Measurements from ENCODE around the gene TMEM168. TPM values are rescaled to one million over a fixed set of nuclear protein-coding genes. Genes with fewer than 3 reads are reported as not detected.

TMEM168 gene
- total RNA-seq, 4 donors from 2014 or later, result 8.6 to 57.3 (median 26.0) TPM

DNA sequence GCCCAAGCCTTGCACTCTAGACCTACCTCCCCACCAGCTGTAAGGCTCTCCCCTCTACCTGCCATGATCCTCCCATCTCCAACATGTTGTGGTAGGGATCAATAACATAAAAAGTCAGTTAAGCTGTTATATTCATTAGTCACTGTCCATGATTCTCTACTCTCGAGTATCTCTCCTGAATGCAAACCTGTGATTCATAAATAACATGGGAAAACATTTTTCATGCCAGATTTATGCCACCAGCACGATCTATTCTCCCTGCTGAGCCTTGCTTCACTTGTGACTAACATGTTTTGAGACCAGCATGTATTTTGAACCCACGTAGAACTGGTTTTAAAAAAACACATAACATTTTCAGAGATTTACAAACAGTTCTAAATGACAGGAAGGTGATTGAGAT lies 30.3 kb downstream of the TMEM168 start:
- Histone ChIP-seq H3K36me3 (no peaks in the 10 kb centered on the region), H3K27me3 (no peaks in the 10 kb centered on the region), H3K9me3 (no peaks in the 10 kb centered on the region), H3K4me1 (no peaks in the 10 kb centered on the region), H3K27ac (no peak overlapping the region), H3K4me3 (no peak overlapping the region)
- intact Hi-C loops (cut with DNase I; ENCODE audit: low total_unique reads) (no loop called here), in situ Hi-C loops (cut with MboI; ENCODE audit: low pct_ligation_motif_present in 1 of 4, low pct_unique_long_range_greater_than_20kb in 1 of 4, low sequenced_read_pairs in 3 of 4) (no loop called here)
- TF ChIP-seq, protein P1, sequence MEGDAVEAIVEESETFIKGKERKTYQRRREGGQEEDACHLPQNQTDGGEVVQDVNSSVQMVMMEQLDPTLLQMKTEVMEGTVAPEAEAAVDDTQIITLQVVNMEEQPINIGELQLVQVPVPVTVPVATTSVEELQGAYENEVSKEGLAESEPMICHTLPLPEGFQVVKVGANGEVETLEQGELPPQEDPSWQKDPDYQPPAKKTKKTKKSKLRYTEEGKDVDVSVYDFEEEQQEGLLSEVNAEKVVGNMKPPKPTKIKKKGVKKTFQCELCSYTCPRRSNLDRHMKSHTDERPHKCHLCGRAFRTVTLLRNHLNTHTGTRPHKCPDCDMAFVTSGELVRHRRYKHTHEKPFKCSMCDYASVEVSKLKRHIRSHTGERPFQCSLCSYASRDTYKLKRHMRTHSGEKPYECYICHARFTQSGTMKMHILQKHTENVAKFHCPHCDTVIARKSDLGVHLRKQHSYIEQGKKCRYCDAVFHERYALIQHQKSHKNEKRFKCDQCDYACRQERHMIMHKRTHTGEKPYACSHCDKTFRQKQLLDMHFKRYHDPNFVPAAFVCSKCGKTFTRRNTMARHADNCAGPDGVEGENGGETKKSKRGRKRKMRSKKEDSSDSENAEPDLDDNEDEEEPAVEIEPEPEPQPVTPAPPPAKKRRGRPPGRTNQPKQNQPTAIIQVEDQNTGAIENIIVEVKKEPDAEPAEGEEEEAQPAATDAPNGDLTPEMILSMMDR (IDR thresholded peaks at IDR 0.05), result no peak
- TF ChIP-seq POLR2AphosphoS5 (IDR thresholded peaks at IDR 0.05) (no peak), EP300 (IDR thresholded peaks at IDR 0.05; ENCODE audit: low read depth) (no peak), POLR2A (IDR thresholded peaks at IDR 0.05) (no peak)
- no peak for DNase-seq
- 87 to 93% methylated on average over 3 of the region's 3 CpGs for WGBS, 2 donors (ENCODE audit: low coverage in 1 of 2)

DNA sequence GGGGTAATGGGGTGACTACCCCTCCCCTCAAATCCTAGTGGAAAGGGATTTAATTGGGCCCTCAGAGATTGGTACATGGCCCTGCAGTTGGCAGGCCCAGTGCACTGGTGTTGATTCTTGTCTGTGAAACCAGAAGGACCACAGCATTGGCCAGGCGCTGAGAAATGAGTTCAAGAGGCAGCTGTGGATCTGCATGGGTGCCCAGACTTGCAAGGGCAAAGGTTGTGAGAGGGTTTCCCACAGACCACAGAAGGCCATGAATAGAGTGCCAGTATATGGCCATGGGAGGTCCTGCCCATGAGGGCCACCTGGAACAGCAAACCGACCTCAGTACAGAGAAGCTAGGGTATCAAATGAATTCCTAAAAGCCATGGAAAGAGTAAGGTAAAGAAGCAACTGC lies 32.9 kb downstream of the TMEM168 start:
- no peaks in the 10 kb centered on the region for H3K9me3 ChIP-seq
- H3K27ac ChIP-seq, result no peak overlapping the region
- H3K36me3 ChIP-seq, result no peaks in the 10 kb centered on the region
- H3K4me3 ChIP-seq, result no peak overlapping the region
- WGBS, 2 donors (ENCODE audit: low coverage in 1 of 2), result 76% methylated on average over 2 of the region's 2 CpGs; no CpG with 5 or more reads in 1 of the 2 donors
- H3K4me1 ChIP-seq, result no peaks in the 10 kb centered on the region
- in situ Hi-C loops (cut with MboI; ENCODE audit: low pct_ligation_motif_present in 1 of 4, low pct_unique_long_range_greater_than_20kb in 1 of 4, low sequenced_read_pairs in 3 of 4), result no loop called here
- no peaks in the 10 kb centered on the region for H3K27me3 ChIP-seq
- TF ChIP-seq EP300 (IDR thresholded peaks at IDR 0.05; ENCODE audit: low read depth), result no peak
- TF ChIP-seq, protein P1 (IDR thresholded peaks at IDR 0.05), result no peak
- no peak for TF ChIP-seq POLR2A (IDR thresholded peaks at IDR 0.05)
- TF ChIP-seq POLR2AphosphoS5 (IDR thresholded peaks at IDR 0.05), result no peak
- intact Hi-C loops (cut with DNase I; ENCODE audit: low total_unique reads), result no loop called here
- no peak for DNase-seq

DNA sequence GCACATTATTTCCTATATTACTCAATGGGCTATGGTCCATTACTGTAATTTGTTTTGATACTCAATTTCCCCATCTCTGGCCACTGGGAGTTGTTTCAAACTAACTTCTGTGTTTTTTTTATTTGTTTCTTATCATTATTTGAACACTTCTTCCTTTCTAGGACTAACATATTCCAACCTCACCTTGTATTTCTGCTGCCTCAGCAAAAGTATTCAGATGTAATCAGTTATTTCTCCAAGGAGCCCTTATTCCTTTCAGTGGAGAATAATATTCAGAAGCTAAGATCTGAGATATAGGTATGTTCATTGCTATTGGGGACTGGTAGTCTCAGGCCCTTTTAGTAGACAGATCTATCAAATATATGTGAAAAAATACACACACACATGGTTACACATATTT lies 36.9 kb downstream of the TMEM168 start:
- intact Hi-C loops (cut with DNase I; ENCODE audit: low total_unique reads) (no loop called here), in situ Hi-C loops (cut with MboI; ENCODE audit: low pct_ligation_motif_present in 1 of 4, low pct_unique_long_range_greater_than_20kb in 1 of 4, low sequenced_read_pairs in 3 of 4) (no loop called here)
- no peaks in the 10 kb centered on the region for H3K4me1 ChIP-seq
- no peaks in the 10 kb centered on the region for H3K27me3 ChIP-seq
- no peaks in the 10 kb centered on the region for H3K9me3 ChIP-seq
- H3K27ac ChIP-seq, result no peak overlapping the region
- TF ChIP-seq, protein P1 (IDR thresholded peaks at IDR 0.05), result no peak
- TF ChIP-seq POLR2A (IDR thresholded peaks at IDR 0.05), result no peak
- no peak for TF ChIP-seq POLR2AphosphoS5 (IDR thresholded peaks at IDR 0.05)
- TF ChIP-seq EP300 (IDR thresholded peaks at IDR 0.05; ENCODE audit: low read depth), result no peak
- H3K4me3 ChIP-seq, result no peak overlapping the region
- no peak for DNase-seq
- H3K36me3 ChIP-seq, result no peaks in the 10 kb centered on the region

DNA sequence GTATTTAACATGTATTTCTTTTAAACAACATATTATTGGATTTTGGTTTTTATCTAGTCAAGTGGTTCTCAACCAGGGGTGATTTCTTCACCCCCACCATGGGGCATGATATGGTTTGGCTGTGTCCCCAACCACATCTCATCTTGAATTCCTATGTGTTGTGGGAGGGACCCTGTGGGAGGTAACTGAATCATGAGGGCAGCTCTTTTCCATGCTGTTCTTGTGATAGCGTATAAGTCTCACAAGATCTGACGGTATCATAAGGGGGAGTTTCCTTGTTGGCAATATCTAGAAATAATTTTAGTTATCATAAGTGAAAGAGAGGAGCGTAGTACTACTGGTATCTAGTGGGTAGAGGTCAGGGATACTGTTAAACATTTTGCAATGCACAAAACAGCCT lies 37.6 kb downstream of the TMEM168 start:
- DNase-seq, result no peak
- no peak for TF ChIP-seq POLR2A (IDR thresholded peaks at IDR 0.05)
- TF ChIP-seq POLR2AphosphoS5 (IDR thresholded peaks at IDR 0.05), result no peak
- TF ChIP-seq, protein P1 (IDR thresholded peaks at IDR 0.05), result no peak
- no peak for TF ChIP-seq EP300 (IDR thresholded peaks at IDR 0.05; ENCODE audit: low read depth)
- in situ Hi-C loops (cut with MboI; ENCODE audit: low pct_ligation_motif_present in 1 of 4, low pct_unique_long_range_greater_than_20kb in 1 of 4, low sequenced_read_pairs in 3 of 4), result no loop called here
- intact Hi-C loops (cut with DNase I; ENCODE audit: low total_unique reads), result no loop called here
- H3K36me3 ChIP-seq, result no peaks in the 10 kb centered on the region
- WGBS, 2 donors (ENCODE audit: low coverage in 1 of 2), result 94 to 95% methylated on average over 3 of the region's 3 CpGs
- H3K4me1 ChIP-seq, result no peaks in the 10 kb centered on the region
- H3K27me3 ChIP-seq, result no peaks in the 10 kb centered on the region
- no peak overlapping the region for H3K4me3 ChIP-seq
- H3K9me3 ChIP-seq, result no peaks in the 10 kb centered on the region
- H3K27ac ChIP-seq, result no peak overlapping the region
